HG02943 (cell line): ENCODE data around the gene HPCAL1.

ENCODE experiments used
- ATAC-seq: cut with Tn5 transposase; IDR thresholded peaks from one replicate; pipeline ENCODE4 v1.9.1; 2021; ENCODE audit warnings: mild to moderate bottlenecking, low read depth, moderate library complexity; ENCODE audit not compliant: unreplicated experiment

HPCAL1 gene

DNA sequence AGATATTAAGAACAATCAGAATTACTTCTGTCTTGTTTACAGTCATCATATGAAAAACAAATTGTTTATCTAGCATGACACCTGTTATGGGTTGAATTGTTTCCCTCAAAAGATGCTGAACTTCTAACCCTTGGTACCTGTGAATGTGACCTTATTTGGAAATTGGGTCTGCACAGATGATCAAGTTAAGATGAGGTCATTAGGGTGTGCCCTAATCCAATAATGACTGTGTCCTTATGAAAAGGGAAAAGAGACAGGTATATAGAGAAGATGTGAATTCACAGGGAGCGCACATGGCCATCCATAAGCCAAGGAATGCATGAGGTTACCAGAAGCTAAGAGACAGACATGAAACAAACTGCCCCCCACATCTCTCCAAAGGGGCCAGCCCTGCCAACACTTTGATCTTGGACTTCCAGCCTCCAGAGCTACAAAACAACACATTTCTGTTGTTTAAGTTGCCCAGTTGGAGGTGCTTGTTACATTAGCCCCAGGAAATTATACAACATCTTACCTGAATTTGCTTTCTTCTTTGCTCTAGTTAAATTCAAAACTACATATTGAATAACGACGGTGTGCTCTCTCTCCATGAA is 2.3 kb upstream of the HPCAL1 start:
- ATAC-seq = no peak

- no peak for ATAC-seq
These were observed 1.4 kb upstream of the HPCAL1 start for GRCh38 chr2:10300997-10301940.

GRCh38 chr2:10301941-10302478 is 694 bp upstream of the HPCAL1 start:
- no peak for ATAC-seq

DNA sequence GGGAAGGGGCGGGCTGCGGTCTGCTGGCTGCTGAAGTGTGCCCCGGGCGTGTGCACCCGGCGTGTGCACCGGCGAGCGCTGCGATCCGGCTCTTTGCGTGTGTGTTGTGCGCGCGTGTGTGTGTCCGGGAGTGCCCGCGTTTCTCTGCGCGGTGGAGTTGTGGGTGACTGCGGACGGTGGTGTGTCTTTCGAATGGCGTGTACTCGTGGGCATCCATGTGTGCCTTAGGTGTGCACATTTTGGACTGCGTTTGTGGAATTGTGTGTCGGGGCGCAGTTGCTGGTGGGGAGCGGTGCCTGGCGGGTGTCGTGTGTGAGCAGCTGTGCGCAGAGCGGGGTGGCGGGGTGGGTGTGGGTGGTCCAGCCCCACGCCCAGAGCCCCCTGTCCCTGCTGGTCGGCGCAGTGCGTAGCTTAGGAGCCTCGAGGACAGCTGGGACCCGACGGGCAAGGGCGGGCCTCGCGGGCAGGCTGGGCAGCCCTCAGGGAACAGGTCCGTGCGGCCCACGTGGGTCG is 533 bp downstream of the HPCAL1 start:
- ATAC-seq = peak; percentile 12

DNA sequence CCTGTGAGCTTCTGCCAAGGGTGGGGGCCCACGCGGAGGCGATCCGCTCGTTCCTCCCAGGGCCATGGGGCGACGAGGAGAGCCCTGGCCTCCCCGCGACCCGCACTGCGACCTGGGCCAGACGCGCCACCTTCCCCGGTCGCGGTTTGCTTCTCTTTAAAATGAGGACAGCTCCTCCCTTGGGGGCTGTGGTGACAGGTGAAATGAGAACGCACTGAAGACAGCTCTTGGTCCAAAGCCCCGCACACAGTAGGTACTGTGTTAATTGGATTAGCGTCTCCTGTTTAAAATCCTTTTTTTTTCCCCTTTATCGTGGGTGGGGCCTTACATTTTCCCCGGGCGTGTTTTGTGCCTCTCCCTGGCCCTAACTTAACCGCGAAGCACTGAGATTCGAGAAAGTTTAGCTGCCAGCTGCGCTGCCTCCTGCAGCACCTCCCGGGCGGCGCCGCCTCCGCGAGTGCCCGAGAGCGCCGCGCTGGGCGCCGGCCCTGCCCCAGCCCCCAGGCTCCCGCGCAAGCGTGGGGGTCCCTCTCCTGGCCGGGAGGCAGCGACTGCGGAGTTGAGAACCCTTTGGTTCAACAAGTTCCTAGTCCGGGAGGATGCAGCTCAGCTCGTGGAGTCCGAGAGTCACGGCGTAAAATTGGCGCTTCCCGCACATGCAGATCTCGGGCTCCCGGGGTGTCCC is 1.1 kb downstream of the HPCAL1 start:
- peak; percentile 28 for ATAC-seq

- no peak for ATAC-seq
These were observed 2.0 kb downstream of the HPCAL1 start for GRCh38 chr2:10304458-10305253.

- no peak for ATAC-seq
These were observed 2.5 kb downstream of the HPCAL1 start for GRCh38 chr2:10305254-10305635.

DNA sequence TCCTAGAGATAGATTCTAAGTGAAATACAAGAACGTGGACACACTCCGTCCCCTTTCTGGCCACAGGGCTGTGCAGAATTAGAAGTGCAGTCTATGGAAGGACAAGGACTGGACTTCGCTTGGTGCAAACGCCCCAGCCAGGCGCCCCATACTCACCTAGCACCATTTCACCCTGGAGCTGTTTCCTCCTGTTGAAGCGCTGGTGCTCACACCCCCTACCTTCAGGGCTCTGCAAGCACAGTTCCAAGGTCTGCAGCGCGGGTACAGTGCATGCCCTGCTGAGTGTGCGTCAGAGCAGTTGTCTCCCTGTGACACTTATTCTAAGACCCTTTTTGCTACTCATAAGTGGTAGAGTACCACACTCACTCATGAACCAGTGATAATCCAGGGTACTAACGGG is 3.0 kb downstream of the HPCAL1 start:
- no peak for ATAC-seq

DNA sequence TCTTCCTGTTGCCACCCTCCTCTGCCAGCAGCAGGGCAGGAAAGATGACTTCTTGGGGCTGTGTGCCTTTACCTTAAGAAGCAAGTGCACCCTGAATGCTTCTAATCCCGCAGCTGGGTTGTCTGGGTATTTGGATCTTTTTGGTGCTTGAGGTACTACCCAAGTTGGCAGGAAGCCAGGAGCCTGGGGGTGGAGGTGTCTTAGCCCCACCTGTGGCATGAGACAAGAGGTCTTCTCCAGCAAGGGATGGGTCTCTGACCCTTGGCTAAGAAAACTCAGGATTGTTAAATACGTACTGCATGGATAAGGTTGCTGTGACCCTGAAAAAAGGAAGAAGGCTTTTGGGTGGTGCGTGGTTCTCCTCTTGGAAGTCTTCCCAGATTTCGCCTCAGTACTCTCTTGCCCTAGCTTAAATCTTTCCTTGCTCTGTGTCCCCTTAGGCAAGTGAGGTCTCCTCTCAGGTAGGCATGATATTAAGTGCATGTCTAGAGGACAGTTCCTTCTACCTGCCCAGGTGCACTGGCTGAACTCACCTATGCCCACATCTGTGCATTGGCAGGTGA is 4.3 kb downstream of the HPCAL1 start:
- no peak for ATAC-seq

DNA sequence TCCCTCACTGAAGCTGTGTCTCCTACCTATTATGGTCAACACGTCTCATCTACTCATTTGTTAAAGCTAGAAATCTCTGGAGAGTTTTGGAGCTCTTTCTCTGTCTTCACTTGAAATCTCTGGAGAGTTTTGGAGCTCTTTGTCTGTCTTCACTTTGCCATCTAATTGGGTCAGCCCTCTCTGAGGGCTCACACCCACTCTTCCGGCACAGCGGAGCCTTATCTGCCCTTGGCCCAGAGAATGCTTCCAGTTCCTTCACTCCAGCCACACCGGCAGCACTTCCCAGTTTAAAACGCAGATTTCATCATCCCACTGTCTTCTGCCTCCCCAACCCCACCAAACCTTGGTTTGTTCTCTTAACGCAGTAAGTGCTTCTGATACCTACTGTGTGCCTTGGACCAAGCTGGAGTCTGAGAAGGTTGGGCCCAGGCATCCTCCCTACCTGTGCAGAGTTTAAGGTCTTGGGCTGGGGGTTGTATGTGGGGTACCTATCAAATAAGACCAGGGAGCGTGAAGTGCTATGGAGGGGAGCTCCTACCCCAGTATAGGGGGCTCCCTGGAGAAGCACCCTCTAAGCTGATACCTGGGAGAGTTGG is 5.0 kb downstream of the HPCAL1 start:
- ATAC-seq = no peak

GRCh38 chr2:10308866-10309265 is 6.2 kb downstream of the HPCAL1 start:
- ATAC-seq = no peak

GRCh38 chr2:10309286-10309685 is 6.6 kb downstream of the HPCAL1 start:
- no peak for ATAC-seq

GRCh38 chr2:10310309-10310888 is 7.7 kb downstream of the HPCAL1 start:
- ATAC-seq = no peak

DNA sequence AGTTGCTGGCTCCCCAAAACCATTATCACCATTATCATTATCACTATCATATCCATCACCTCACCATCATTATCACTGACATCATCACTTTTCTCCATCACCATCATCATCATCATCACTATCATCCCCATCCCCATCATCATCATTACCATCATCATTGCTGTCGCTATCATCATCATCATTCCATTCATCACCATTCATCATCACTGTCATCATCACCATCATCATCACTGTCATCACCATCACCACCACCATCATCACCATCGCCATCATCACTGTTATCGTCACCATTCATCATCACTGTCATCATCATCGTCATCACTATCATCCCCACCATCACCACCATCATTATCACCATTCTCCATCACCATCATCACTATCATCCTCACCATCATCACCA is 9.0 kb downstream of the HPCAL1 start:
- ATAC-seq = no peak

- no peak for ATAC-seq
These were observed 9.8 kb downstream of the HPCAL1 start for GRCh38 chr2:10312437-10312957.

- ATAC-seq = no peak
These were observed 13.6 kb downstream of the HPCAL1 start for GRCh38 chr2:10316336-10316735.

DNA sequence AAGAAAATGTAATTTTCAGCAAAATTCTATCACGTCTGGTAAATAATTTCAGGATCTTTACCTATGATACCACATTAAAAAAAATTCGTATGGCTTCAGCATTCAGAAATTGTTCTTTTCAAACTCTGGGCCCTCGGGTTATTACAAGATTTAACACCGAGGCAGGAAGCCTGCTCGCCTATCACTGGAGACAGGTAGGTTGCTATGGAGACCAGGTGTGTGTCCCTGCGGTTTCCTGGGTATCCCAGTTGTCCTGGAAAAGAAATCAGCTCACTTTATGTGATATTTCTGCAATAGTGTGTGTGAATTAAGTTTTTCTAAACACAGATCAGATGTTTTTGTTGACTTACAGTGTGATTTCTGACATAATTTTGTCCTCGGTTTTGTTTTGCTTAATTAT is 14.2 kb downstream of the HPCAL1 start:
- ATAC-seq = no peak

GRCh38 chr2:10317646-10318045 is 14.9 kb downstream of the HPCAL1 start:
- no peak for ATAC-seq

- ATAC-seq = no peak
These were observed 15.6 kb downstream of the HPCAL1 start for GRCh38 chr2:10318345-10318744.
